Chondrocyte (in vitro differentiated cells): ENCODE data around the gene RELCH. TPM values are rescaled to one million over a fixed set of nuclear protein-coding genes. Genes with fewer than 3 reads are reported as not detected.

Source experiments
- DNase-seq: peaks from one replicate; pipeline ENCODE4 v3.0.0; 2021; ENCODE audit warnings: mixed read lengths, low spot score
- H3K27ac Mint-ChIP-seq: one replicate; pipeline ENCODE4 v1.8.0; 2021; ENCODE audit warnings: mild to moderate bottlenecking, moderate library complexity, mixed read lengths; ENCODE audit not compliant: unreplicated experiment
- H3K27me3 Mint-ChIP-seq: 2 replicates; pipeline ENCODE4 v1.8.0; 2021; ENCODE audit warnings: low read depth, mixed read lengths
- H3K36me3 Mint-ChIP-seq: 2 replicates; pipeline ENCODE4 v1.8.0; 2021; ENCODE audit warnings: low read depth, mixed read lengths
- H3K4me1 Mint-ChIP-seq: 2 replicates; pipeline ENCODE4 v1.8.0; 2021; ENCODE audit warnings: low read depth, mild to moderate bottlenecking, mixed read lengths
- H3K4me3 Mint-ChIP-seq: one replicate; pipeline ENCODE4 v1.8.0; 2021; ENCODE audit warnings: mild to moderate bottlenecking, moderate library complexity, mixed read lengths; ENCODE audit not compliant: unreplicated experiment
- H3K9me3 Mint-ChIP-seq: 2 replicates; pipeline ENCODE4 v1.8.0; 2021; ENCODE audit warnings: low read depth, mixed read lengths
- total RNA-seq: library from RNA; stranded (reverse); gene quantifications from 3 replicates; pipeline ENCODE4 v1.2.1, GENCODE V29; 2021
- TF ChIP-seq, protein P1 (sequence below): fragments of 200-600 bp; sonication (generic); IDR thresholded peaks from 2 replicates; pipeline ENCODE4 v1.5.0; 2021; ENCODE audit warnings: antibody characterized with exemption, mild to moderate bottlenecking, moderate library complexity

RELCH gene
- total RNA-seq, 1 donor from 2014 or later = 15.2 TPM

GRCh38 chr18:62262061-62262460, 75.0 kb downstream of the RELCH start:
- Mint-ChIP-seq H3K27me3 (no peaks in the 10 kb centered on the region), H3K36me3 (peaks cover 26% of the 10 kb centered on the region), H3K27ac (no peak overlapping the region), H3K9me3 (no peaks in the 10 kb centered on the region), H3K4me3 (no peak overlapping the region), H3K4me1 (no peaks in the 10 kb centered on the region)
- TF ChIP-seq, protein P1, sequence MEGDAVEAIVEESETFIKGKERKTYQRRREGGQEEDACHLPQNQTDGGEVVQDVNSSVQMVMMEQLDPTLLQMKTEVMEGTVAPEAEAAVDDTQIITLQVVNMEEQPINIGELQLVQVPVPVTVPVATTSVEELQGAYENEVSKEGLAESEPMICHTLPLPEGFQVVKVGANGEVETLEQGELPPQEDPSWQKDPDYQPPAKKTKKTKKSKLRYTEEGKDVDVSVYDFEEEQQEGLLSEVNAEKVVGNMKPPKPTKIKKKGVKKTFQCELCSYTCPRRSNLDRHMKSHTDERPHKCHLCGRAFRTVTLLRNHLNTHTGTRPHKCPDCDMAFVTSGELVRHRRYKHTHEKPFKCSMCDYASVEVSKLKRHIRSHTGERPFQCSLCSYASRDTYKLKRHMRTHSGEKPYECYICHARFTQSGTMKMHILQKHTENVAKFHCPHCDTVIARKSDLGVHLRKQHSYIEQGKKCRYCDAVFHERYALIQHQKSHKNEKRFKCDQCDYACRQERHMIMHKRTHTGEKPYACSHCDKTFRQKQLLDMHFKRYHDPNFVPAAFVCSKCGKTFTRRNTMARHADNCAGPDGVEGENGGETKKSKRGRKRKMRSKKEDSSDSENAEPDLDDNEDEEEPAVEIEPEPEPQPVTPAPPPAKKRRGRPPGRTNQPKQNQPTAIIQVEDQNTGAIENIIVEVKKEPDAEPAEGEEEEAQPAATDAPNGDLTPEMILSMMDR = no peak
- DNase-seq = no peak

GRCh38 chr18:62264984-62265383, 77.9 kb downstream of the RELCH start:
- H3K4me1 Mint-ChIP-seq = no peaks in the 10 kb centered on the region
- TF ChIP-seq, protein P1 = no peak
- no peaks in the 10 kb centered on the region for H3K27me3 Mint-ChIP-seq
- no peak for DNase-seq
- H3K27ac Mint-ChIP-seq = no peak overlapping the region
- no peak overlapping the region for H3K4me3 Mint-ChIP-seq
- peaks cover 14% of the 10 kb centered on the region for H3K36me3 Mint-ChIP-seq
- no peaks in the 10 kb centered on the region for H3K9me3 Mint-ChIP-seq

DNA sequence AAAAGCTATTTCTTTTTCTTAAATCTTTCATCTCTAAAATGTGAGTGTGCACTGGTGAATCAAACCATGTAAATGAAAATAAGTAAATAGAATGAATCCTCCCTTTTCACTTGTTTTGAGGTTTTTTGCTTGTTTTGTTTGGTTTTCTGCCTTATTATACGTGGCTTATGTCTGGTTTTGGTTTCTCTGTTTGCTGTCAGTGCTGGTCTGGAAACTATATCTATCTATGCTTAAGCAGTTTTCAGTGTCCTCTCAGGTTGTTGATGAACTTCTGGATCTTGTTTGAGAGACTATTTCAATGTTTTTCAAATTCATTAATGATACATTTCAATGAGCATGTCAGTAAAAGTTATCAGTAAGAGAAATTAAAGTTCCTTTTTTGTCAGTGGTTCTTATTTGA, 90.0 kb downstream of the RELCH start:
- Mint-ChIP-seq H3K4me1 (peaks cover 18% of the 10 kb centered on the region), H3K27me3 (no peaks in the 10 kb centered on the region), H3K27ac (no peak overlapping the region), H3K4me3 (no peak overlapping the region), H3K36me3 (peaks cover 4% of the 10 kb centered on the region), H3K9me3 (no peaks in the 10 kb centered on the region)
- no peak for DNase-seq
- TF ChIP-seq, protein P1 = no peak

DNA sequence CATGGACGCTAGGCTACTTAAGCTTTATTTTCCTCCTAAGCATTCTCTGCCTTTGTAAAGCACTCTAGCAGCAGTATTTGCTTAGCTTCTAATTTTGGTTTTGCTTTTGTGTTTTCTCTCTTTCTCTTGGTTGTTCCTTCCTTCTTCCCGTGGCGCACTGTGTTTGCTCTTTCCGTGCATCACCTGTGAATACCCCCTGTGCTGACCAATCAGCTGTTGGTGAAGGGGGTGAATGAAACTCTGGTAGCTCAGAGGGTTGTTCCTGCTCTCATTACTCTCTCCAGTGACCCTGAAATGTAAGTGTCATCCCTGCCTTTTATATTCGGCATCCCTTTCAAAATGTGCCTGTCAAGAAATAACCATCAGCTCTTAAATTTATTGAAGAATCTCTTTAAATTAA, 92.5 kb downstream of the RELCH start:
- Mint-ChIP-seq H3K36me3 (peaks cover 2% of the 10 kb centered on the region), H3K9me3 (no peaks in the 10 kb centered on the region), H3K4me3 (no peak overlapping the region), H3K27me3 (no peaks in the 10 kb centered on the region), H3K4me1 (peaks cover 31% of the 10 kb centered on the region), H3K27ac (no peak overlapping the region)
- TF ChIP-seq, protein P1 = no peak
- no peak for DNase-seq

DNA sequence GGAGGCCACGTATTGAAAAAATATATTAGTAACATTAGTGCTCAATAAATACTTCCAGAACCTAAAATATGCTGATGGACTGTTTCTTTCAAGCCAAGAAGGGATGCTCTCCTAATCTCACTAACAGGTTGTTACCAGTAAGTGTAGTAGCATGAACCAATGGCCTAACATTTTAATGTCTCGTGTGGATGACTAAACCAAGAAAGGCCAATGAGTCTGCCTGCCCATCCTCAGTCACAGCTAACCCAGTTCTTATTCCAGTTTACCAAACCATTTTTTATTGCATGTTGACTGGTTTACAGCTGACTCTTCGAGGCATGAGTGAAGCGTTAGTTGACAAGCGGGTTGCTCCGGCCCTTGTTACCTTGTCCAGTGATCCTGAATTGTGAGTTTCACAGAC, 93.0 kb downstream of the RELCH start:
- TF ChIP-seq, protein P1 = no peak
- DNase-seq = no peak
- Mint-ChIP-seq H3K36me3 (peaks cover 2% of the 10 kb centered on the region), H3K9me3 (no peaks in the 10 kb centered on the region), H3K4me1 (peaks cover 34% of the 10 kb centered on the region), H3K27ac (no peak overlapping the region), H3K27me3 (no peaks in the 10 kb centered on the region), H3K4me3 (no peak overlapping the region)
